IMR-90 (cell line): ENCODE data around the gene MYH9. TPM values are rescaled to one million over a fixed set of nuclear protein-coding genes. Genes with fewer than 3 reads are reported as not detected.
A peak's percentile ranks its signal among the peaks of the same experiment; 100 is the strongest.

Source experiments
- ATAC-seq: fragments of 200-7000 bp; cut with Tn5 transposase; 2 replicates; pipeline ENCODE4 v1.9.1; 2020; ENCODE audit warnings: low read depth, mild to moderate bottlenecking, moderate library complexity
- BruUV-seq: library from RNA; stranded (reverse); fragments of 400-500 nt; replicated peaks from 2 replicates; lab custom pipeline; 2021; lab: Mats Ljungman, UMichigan
- CTCF ChIA-PET: fragments of 300-600 bp; formaldehyde crosslinking; extraction: SDS; loops from one replicate; lab custom pipeline; 2021; ENCODE audit warnings: antibody characterized with exemption; lab: Yijun Ruan, JAX
- POLR2A ChIA-PET: fragments of 300-600 bp; sonication (Branson Sonifier 250); formaldehyde crosslinking; loops from one replicate; lab custom pipeline; 2022; ENCODE audit warnings: antibody characterized with exemption; ENCODE audit not compliant: unreplicated experiment; lab: Charles Lee
- DNase-seq: peaks from one replicate; pipeline ENCODE4 v3.0.0; 2013
- H2AFZ ChIP-seq: replicated peaks from 2 replicates; pipeline ENCODE3; 2013; ENCODE audit warnings: low read length, mild to moderate bottlenecking; ENCODE audit not compliant: poor library complexity
- H2AK5ac ChIP-seq: 2 replicates; pipeline ENCODE4 v1.6.1; 2013; ENCODE audit warnings: low read depth, low read length, inconsistent platforms
- H2AK9ac ChIP-seq: replicated peaks from 2 replicates; pipeline ENCODE3; 2013; ENCODE audit warnings: mild to moderate bottlenecking, low read depth, low read length, moderate library complexity; ENCODE audit not compliant: poor library complexity
- H2BK120ac ChIP-seq: 2 replicates; pipeline ENCODE4 v1.6.1; 2013; ENCODE audit warnings: low read depth, low read length, inconsistent platforms
- H2BK15ac ChIP-seq: 3 replicates; pipeline ENCODE4 v1.6.1; 2013; ENCODE audit warnings: low read depth, low read length, inconsistent platforms
- H2BK20ac ChIP-seq: 2 replicates; pipeline ENCODE4 v1.6.1; 2013; ENCODE audit warnings: low read depth, mild to moderate bottlenecking, inconsistent platforms, low read length, moderate library complexity
- H2BK5ac ChIP-seq: 2 replicates; pipeline ENCODE4 v1.6.1; 2013; ENCODE audit warnings: mild to moderate bottlenecking, low read depth, low read length, inconsistent platforms; ENCODE audit not compliant: poor library complexity, severe bottlenecking
- H3K14ac ChIP-seq: replicated peaks from 2 replicates; pipeline ENCODE4 v1.6.1; 2013; ENCODE audit warnings: low read depth, low read length, inconsistent platforms
- H3K18ac ChIP-seq: 2 replicates; pipeline ENCODE4 v1.6.1; 2013; ENCODE audit warnings: low read depth, low read length, control low read depth
- H3K23ac ChIP-seq: 2 replicates; pipeline ENCODE4 v1.6.1; 2013; ENCODE audit warnings: low read depth, low read length, inconsistent platforms
- H3K27ac ChIP-seq: 2 replicates; pipeline ENCODE4 v1.5.1; 2013; ENCODE audit warnings: mild to moderate bottlenecking, control low read depth, low read length; ENCODE audit not compliant: insufficient read depth
- H3K27me3 ChIP-seq: 2 replicates; pipeline ENCODE4 v1.6.1; 2013; ENCODE audit warnings: low read length; ENCODE audit not compliant: control insufficient read depth, insufficient read depth
- H3K36me3 ChIP-seq: 2 replicates; pipeline ENCODE4 v1.6.1; 2013; ENCODE audit warnings: low read length, mixed read lengths; ENCODE audit not compliant: control insufficient read depth, insufficient read depth
- H3K4ac ChIP-seq: 2 replicates; pipeline ENCODE4 v1.6.1; 2013; ENCODE audit warnings: low read depth, low read length, inconsistent platforms
- H3K4me1 ChIP-seq: 2 replicates; pipeline ENCODE4 v1.6.1; 2013; ENCODE audit warnings: low read length, mixed read lengths; ENCODE audit not compliant: control insufficient read depth, insufficient read depth
- H3K4me2 ChIP-seq: 2 replicates; pipeline ENCODE4 v1.6.1; 2013; ENCODE audit warnings: low read depth, mild to moderate bottlenecking, control low read depth, low read length, moderate library complexity
- H3K4me3 ChIP-seq: 2 replicates; pipeline ENCODE4 v1.5.1; 2013; ENCODE audit warnings: low read depth, mild to moderate bottlenecking, control low read depth, low read length, moderate library complexity; ENCODE audit not compliant: insufficient read depth
- H3K56ac ChIP-seq: 2 replicates; pipeline ENCODE4 v1.6.1; 2013; ENCODE audit warnings: low read length, inconsistent platforms; ENCODE audit not compliant: insufficient read depth; ENCODE audit errors: extremely low read depth
- H3K79me1 ChIP-seq, 2 experiments: 2 replicates each; pipeline ENCODE4 v1.6.1; 2013; ENCODE audit warnings: low read length in 2 of 2, inconsistent platforms in 1 of 2, low read depth in 1 of 2
- H3K9ac ChIP-seq: 2 replicates; pipeline ENCODE4 v1.6.1; 2013; ENCODE audit warnings: low read depth, low read length, control low read depth
- H3K9me1 ChIP-seq: 2 replicates; pipeline ENCODE4 v1.6.1; 2013; ENCODE audit warnings: low read length, inconsistent platforms; ENCODE audit not compliant: insufficient read depth
- H3K9me3 ChIP-seq: 2 replicates; pipeline ENCODE4 v1.6.1; 2013; ENCODE audit warnings: low read length; ENCODE audit not compliant: control insufficient read depth, insufficient read depth
- H4K20me1 ChIP-seq: 2 replicates; pipeline ENCODE4 v1.6.1; 2013; ENCODE audit warnings: low read length, inconsistent platforms; ENCODE audit not compliant: insufficient read depth
- H4K5ac ChIP-seq: 2 replicates; pipeline ENCODE4 v1.6.1; 2013; ENCODE audit warnings: mild to moderate bottlenecking, low read depth, low read length, control low read depth
- H4K8ac ChIP-seq, 2 experiments: 2 replicates each; pipeline ENCODE4 v1.6.1; 2013; ENCODE audit warnings: low read depth in 2 of 2, low read length in 2 of 2, control low read depth in 1 of 2, inconsistent platforms in 1 of 2
- H4K91ac ChIP-seq: 2 replicates; pipeline ENCODE4 v1.6.1; 2013; ENCODE audit warnings: low read depth, low read length, inconsistent platforms; ENCODE audit not compliant: insufficient read depth
- BHLHE40 ChIP-seq: fragments of 150-350 bp; IDR thresholded peaks from 2 replicates; pipeline ENCODE4 v1.6.1; 2016; ENCODE audit warnings: mild to moderate bottlenecking, low read depth, low read length
- CEBPB ChIP-seq: IDR thresholded peaks from 2 replicates; pipeline ENCODE4 v1.6.1; 2012; ENCODE audit warnings: low read depth, low read length, improper control_type of control experiment
- MAFK ChIP-seq: IDR thresholded peaks from 2 replicates; pipeline ENCODE4 v1.6.1; 2012; ENCODE audit warnings: low read depth, low read length, improper control_type of control experiment
- MAZ ChIP-seq: IDR thresholded peaks from 2 replicates; pipeline ENCODE4 v1.6.1; 2012; ENCODE audit warnings: low read depth, mild to moderate bottlenecking, low read length, improper control_type of control experiment, moderate library complexity, borderline replicate concordance
- MXI1 ChIP-seq: IDR thresholded peaks from 2 replicates; pipeline ENCODE4 v1.6.1; 2012; ENCODE audit warnings: low read depth, mild to moderate bottlenecking, low read length, moderate library complexity, borderline replicate concordance
- NFE2L2 ChIP-seq: fragments of 150-350 bp; IDR thresholded peaks from 2 replicates; pipeline ENCODE4 v1.6.1; 2016; ENCODE audit warnings: low read depth, mild to moderate bottlenecking, low read length
- POLR2A ChIP-seq: IDR thresholded peaks from 2 replicates; pipeline ENCODE4 v1.6.1; 2012; ENCODE audit warnings: mild to moderate bottlenecking, low read depth, low read length
- RAD21 ChIP-seq: IDR thresholded peaks from 2 replicates; pipeline ENCODE4 v1.6.1; 2012; ENCODE audit warnings: low read length, improper control_type of control experiment
- WGBS, 2 experiments: methylation state at CpG; one replicate each; pipeline versions ENCODE4 v1.1.5 to v1.1.7; 2013; ENCODE audit warnings: missing lambda C conversion rate in 2 of 2; ENCODE audit not compliant: insufficient read length in 1 of 2; ENCODE audit errors: extremely low coverage in 2 of 2; 5-methylcytosine and 5-hydroxymethylcytosine counted together
- dilution Hi-C: fragments of 300-500 bp; cut with HindIII; formaldehyde crosslinking; loops from one replicate; pipeline ENCODE4 v1.14.3; 2018; ENCODE audit warnings: low sequenced_read_pairs; ENCODE audit not compliant: unreplicated experiment
- in situ Hi-C: fragments of 300-500 bp; cut with MboI; formaldehyde crosslinking; loops from 3 replicates; pipeline ENCODE4 v1.14.3; 2019; ENCODE audit warnings: low sequenced_read_pairs, inconsistent platforms, mixed read lengths
- intact Hi-C: fragments of 100-400 bp; cut with micrococcal nuclease; formaldehyde crosslinking; loops from 2 replicates; pipeline ENCODE4 v1.10.0; 2022
- polyA plus RNA-seq, 3 experiments: library from polyadenylated mRNA; depleted of rRNA; stranded (reverse); fragments of >200 nt; gene quantifications; 2 replicates each; pipeline ENCODE4 v1.2.3, GENCODE V29; 2012; ENCODE audit warnings: low replicate concordance in 1 of 3
- total RNA-seq: library from RNA; depleted of rRNA; stranded (reverse); fragments of >200 nt; gene quantifications from 2 replicates; pipeline ENCODE4 v1.2.3, GENCODE V29; 2012

The MYH9 gene
- total and polyA plus RNA-seq, 2 of the 4 experiments (the other 2 are of a cell fraction): 475 to 554 TPM

DNA sequence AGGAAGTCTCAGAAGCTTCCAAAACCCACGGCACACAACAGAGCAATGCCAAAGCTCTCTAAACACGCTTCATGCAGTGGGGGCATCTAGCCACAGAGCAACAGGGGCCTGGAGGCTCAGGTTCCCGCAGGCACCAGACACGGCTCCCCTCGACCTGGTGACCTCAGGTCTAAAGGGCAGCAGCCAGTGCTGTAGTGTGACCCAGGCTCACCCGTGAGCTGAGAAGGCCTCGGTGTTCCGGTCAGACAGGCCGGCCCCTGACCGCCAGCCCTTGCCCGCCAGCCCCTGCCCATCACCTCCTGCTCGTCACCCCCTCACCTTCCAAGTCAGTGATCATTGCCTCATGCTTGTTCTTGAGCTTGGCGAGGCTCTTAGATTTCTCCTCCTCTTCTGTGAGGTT, 89.2 kb downstream of the MYH9 start:
- H3K4me3 ChIP-seq: no peak overlapping the region
- DNase-seq: no peak
- H3K9me3 ChIP-seq: no peaks in the 10 kb centered on the region
- H2BK15ac ChIP-seq: no peak overlapping the region
- BruUV-seq: no TSS peak
- H3K18ac ChIP-seq: no peak overlapping the region
- no peak overlapping the region for H4K91ac ChIP-seq
- peaks cover 94% of the 10 kb centered on the region for H3K36me3 ChIP-seq
- peaks cover 21% of the 10 kb centered on the region for H3K4me1 ChIP-seq
- ChIA-PET POLR2A (no interaction called here), CTCF (interaction anchor here (0.6 to 1.4 kb wide), 2 partner anchors 172 to 192 kb away, joined by 5 to 6 read pairs; no protein-coding TSS in a partner anchor)
- H3K27me3 ChIP-seq: no peaks in the 10 kb centered on the region
- no peak overlapping the region for H2AK9ac ChIP-seq
- no peak for ATAC-seq
- TF ChIP-seq BHLHE40: no peak
- TF ChIP-seq NFE2L2: no peak
- no peak for TF ChIP-seq POLR2A
- TF ChIP-seq MAZ: no peak
- no peak for TF ChIP-seq RAD21
- TF ChIP-seq MAFK: no peak
- TF ChIP-seq CEBPB: no peak
- no peak for TF ChIP-seq MXI1
- no peak overlapping the region for H2BK20ac ChIP-seq
- dilution Hi-C loops (no loop called here), intact Hi-C loops (no loop called here), in situ Hi-C loops (no loop called here)
- H4K8ac ChIP-seq: peak overlapping the region in 1 of 2 experiments; percentile 50; a peak in 2 of 4 replicates
- no peak overlapping the region for H3K9ac ChIP-seq
- peaks cover 63 to 89% of the 10 kb centered on the region in 2 experiments for H3K79me1 ChIP-seq
- H3K27ac ChIP-seq: peak overlapping the region; percentile 43
- H2AK5ac ChIP-seq: no peak overlapping the region
- H4K20me1 ChIP-seq: peaks cover 91% of the 10 kb centered on the region
- H4K5ac ChIP-seq: no peak overlapping the region
- H3K14ac ChIP-seq: no peak overlapping the region
- peak overlapping the region; percentile 21 for H2BK5ac ChIP-seq
- H2BK120ac ChIP-seq: no peak overlapping the region
- H2AFZ ChIP-seq: no peak overlapping the region
- no peak overlapping the region for H3K23ac ChIP-seq
- no peak overlapping the region for H3K56ac ChIP-seq
- H3K4me2 ChIP-seq: no peak overlapping the region
- 93% methylated on average over 7 of the region's 13 CpGs; no CpG with 5 or more reads in 1 of the 2 experiments for WGBS, 2 experiments
- H3K9me1 ChIP-seq: peaks cover 9% of the 10 kb centered on the region
- H3K4ac ChIP-seq: no peak overlapping the region
